GM20000 (cell line): ENCODE measurements around the gene ZMIZ2.
A peak's percentile ranks its signal among the peaks of the same experiment; 100 is the strongest.

Experiments
- DNase-seq: peaks from one replicate; pipeline ENCODE4 v3.0.0; 2012; ENCODE audit warnings: low spot score
- CTCF ChIP-seq: IDR thresholded peaks from 2 replicates; pipeline ENCODE4 v1.5.1; 2012; ENCODE audit warnings: mild to moderate bottlenecking, control low read depth; ENCODE audit errors: extremely low read depth, missing control alignments

The ZMIZ2 gene

GRCh38 chr7:44794331-44794730 lies 45.7 kb downstream of the ZMIZ2 start:
- DNase-seq = no peak
- TF ChIP-seq CTCF = no peak

DNA sequence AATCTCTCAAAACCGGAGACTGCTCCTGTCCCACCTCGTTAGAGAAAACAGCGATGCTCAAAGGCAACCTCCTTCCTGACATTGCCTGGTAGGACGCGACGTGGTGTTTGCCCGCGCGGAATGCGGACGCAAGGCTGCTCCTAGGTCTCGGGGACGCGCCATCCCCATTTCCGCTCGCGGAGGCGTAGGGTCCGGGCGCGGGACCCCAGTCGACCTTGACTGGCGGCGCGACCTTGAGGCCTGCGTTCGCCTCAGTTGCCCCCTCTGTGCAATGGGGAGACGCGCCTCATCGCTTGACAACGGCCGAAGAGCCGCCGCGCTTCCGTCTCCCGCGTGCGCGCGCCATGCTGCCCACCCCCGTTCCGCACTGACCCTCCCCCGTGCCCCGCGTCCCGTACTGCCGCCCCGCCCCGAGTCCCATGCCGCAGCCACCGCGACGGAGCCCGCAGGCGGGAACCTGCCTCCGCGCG lies 47.4 kb downstream of the ZMIZ2 start:
- no peak for TF ChIP-seq CTCF
- no peak for DNase-seq

DNA sequence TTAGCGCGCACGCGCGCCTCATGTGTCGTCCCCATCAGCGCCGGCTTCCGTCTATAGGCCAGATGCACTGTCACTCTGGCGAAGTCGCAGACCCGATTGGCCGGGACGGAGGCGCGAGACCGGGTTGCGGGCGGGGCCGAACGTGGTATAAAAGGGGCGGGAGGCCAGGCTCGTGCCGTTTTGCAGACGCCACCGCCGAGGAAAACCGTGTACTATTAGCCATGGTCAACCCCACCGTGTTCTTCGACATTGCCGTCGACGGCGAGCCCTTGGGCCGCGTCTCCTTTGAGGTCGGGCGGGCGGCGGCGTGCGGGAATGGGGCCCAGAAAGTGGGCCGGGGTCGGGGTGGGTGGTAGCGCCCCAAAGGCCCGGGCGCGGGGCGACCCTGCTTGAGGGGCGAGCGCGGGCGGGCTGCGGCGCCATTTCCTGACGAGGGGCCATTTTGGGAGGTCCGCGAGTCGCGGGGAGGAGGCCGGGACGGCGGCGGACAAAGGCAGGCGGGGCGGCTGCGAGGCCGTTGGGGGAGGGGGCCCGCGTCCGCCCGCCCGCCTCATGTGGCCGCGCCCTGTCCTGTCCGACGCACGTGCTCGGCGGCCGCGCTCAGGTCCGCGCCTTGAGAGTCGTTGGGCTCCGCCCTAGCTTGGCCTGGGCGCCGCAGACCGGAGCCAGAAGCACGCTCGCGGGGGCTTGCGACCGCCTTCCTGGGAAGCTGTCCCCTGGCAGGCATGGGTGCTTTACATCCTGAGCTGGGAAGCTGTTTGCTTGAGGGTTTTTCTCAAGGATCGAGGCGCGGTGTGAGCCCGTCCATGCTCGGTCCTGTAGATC lies 48.1 kb downstream of the ZMIZ2 start, which contains the start of gene PPIA:
PPIA (plus strand) TSS at position 178 of the 825 bp plus-strand sequence; CDS start at position 222, 44 bp downstream.
- peak; percentile 100 for DNase-seq

DNA sequence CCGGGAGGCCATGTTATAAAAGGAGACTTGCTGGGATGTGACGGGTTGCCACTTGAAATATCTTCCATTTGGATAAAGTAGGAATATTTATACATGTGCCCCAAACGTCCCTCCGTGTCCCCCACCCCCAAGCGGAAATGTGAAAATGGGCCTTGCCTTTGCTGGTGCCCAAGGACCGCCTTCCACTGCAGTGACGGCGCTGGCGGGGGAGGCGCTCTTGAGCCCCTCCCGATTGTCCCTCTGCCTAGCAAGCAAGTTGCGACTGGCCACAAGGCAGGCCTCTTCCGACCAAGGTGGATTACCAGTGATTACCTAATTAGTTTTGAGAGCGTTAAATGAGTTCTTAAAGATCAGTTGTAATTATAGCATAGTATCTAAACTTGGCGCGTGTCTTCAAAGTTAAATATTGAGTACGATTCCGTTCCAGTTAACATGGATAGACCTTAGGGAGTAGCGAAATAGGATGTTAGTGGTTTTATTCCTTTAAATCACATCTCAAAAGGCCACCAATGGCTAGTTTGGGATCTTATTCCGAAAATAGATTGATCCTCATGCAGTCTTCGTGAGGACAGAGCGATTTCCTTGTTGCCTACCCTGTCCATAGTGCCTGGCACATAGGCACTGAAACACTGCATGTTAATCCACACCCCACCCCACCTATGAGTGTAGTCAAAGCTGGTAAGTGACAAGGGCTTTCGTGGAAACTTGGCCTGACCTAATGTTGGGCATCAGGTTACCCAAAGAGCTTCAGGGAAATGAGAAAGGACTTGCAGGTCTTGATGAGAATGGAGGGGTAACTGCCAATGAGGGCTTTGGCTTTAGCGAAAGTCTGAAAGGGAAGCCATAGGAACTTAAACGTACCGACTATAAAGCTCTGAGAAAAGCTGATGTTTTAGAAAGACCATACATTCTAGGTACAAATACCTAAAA lies 48.9 kb downstream of the ZMIZ2 start:
- peak; percentile 85 for DNase-seq
- TF ChIP-seq CTCF = peak; percentile 67

More for the DNA sequence above, 48.1 kb downstream of the ZMIZ2 start, which contains the start of gene PPIA:
- TF ChIP-seq CTCF = no peak

DNA sequence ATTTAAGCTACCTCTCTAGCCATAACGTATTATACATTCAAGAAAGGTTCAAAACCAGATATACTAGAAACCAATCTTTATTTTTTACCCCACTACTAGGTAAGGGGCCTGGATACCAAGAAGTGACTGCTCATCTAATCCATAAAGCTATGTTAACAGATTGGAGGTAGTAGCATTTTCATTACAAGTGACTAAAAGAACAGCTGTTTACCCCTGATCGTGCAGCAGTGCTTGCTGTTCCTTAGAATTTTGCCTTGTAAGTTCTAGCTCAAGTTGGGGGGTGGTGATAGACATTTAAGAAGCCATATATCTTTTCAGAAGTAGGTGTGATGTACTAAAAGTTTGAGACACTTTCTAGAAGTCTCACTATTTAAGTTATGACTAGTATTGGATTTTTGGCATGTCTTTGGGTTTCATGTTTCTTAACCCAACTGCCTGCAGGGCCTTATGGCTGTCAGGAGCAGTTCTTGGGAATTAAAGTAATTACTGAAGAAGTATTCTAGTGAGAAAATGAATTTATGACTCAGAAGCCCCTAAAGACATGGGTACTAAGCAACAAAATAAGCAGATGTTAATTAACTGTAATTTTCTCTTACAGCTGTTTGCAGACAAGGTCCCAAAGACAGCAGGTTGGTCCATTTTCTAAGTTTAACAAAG lies 50.1 kb downstream of the ZMIZ2 start:
- no peak for DNase-seq
- no peak for TF ChIP-seq CTCF

DNA sequence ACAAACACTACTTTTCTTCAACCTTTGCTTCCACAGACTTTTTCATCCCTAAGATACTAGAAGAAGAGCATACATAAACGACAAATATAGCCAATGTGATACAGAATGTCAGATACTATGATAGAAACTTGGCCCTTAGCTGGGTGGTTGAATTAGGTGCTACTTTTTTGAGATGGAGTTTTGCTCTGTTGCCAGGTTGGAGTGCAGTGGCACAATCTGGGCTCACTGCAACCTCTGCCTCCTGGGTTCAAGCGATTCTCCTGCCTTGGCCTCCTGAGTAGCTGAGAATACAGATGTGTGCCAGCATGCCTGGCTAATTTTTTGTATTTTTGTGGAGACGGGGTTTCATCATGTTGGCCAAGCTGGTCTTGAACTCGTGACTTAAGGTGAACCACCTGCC lies 51.3 kb downstream of the ZMIZ2 start:
- DNase-seq = no peak
- no peak for TF ChIP-seq CTCF

- no peak for DNase-seq
Observed at GRCh38 chr7:44801890-44802289, 53.2 kb downstream of the ZMIZ2 start.

More at GRCh38 chr7:44801890-44802289, 53.2 kb downstream of the ZMIZ2 start:
- TF ChIP-seq CTCF = no peak
